GM18505 (cell line): ENCODE results near the gene LBHD2.
"Not testable (repeated sequence)": the region's sequence is repeated elsewhere in the genome, so short reads cannot be mapped to it uniquely, and the experiment has no call there.

Experiments used
- ATAC-seq: cut with Tn5 transposase; IDR thresholded peaks from one replicate; pipeline ENCODE4 v1.9.1; 2021; ENCODE audit not compliant: unreplicated experiment
- POLR2A ChIP-seq: IDR thresholded peaks from 4 replicates; pipeline ENCODE4 v1.6.1; 2011; ENCODE audit warnings: borderline replicate concordance; ENCODE audit not compliant: insufficient read depth, insufficient read length; ENCODE audit errors: extremely low read depth

Gene LBHD2

DNA sequence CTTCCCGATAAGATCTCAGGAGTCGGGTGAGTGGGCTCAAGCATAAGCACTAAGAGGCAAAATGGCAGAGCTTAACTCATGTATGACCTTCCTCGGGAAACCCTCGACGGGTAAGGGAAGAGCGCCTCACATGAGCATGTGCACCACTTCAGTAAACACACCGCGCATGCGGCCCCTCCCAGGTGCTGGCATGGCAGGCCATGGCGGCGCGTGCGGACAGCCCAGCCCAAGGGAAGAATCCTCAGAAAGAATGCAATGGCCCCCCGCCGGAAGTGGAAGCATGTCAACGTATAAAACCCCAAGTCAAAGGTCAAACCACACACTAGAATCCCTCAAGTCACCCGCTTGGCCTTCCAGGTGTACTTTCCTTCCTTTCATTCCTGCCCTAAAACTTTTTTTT is 32.6 kb downstream of the LBHD2 start:
- TF ChIP-seq POLR2A, result no peak
- ATAC-seq, result no peak

DNA sequence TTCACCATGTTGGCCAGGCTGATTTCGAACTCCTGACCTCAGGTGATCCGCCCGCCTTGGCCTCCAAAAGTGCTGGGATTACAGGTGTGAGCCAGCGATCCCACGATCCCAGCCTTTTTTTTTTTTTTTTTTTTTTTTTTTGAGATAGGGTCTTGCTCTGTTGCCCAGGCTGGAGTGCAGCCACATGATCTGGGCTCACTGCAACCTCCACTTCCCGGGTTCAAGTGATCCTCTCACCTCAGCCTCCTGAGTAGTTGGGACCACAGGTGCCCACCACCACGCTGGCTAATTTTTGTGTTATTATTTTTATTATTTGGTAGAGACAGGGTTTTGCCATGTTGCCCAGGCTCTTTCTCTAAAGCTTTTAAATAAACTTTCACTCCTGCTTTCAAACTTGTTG is 33.5 kb downstream of the LBHD2 start:
- not testable (repeated sequence) for ATAC-seq

DNA sequence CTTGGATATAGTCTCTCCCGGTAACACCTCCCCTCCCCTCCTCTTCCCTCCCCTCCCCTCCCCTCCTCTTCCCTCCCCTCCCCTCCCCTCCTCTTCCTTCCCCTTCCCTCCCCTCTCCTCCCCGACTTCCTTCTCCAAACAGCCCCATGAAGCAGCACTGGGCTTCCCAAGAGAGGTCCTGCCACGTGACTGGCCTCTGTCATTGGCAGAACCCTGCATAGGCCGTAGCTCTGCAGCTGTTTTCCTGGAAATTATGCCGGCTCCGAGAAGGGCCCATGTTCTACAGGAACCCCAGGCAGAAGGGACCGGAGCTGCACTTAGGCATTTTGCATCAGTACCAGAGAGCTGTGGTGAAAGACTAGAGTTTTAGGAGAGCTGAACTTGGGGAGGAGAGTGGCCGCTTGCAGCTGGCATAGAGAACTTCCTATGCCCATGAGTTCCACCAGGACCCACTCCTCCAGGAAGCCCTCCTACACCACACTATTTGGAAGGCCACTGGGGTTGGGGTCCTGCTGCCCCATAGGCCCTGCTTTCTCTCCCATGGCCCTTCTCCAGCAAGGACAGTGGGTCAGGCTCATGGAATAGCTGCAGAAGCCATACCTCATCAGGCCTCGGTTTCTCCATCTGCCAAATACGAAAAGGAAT is 34.1 kb downstream of the LBHD2 start:
- no peak for ATAC-seq
- no peak for TF ChIP-seq POLR2A

DNA sequence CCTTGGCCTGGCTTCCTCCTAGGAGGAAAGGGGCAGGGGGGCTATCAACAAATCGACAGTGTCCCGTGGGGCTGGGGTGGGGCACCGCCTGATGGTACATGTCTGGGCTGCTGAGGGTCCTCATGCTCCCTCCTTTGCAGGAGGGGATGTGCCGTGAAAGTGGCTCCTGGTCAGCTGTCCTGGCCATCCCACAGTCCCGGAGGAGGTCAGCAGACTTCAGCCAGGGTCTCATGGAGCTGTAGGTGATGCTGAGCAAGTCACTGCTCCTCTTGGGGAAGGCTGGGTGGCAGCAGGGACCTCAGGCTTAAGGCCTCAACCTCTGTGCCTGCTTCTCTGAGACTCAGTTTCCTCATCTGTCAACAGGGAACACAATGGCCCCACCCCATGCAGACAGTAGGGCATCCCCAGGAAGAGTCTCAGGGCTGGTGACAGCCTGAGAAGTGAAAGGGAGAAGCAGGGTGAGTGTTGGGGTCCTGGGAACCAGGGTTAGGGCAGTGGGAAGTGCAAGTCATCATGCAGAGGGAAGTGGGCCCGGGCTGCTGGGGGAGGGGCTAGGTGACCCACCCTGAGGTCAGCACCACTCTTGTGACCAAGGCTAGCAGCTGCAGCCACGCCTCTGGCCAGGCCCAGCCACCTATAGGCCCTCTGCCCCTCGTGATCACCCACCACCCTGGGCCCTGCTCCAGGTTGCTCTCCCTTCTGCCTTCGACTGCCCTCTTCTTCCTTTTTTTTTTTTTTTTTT is 34.8 kb downstream of the LBHD2 start:
- TF ChIP-seq POLR2A, result no peak
- ATAC-seq, result no peak

DNA sequence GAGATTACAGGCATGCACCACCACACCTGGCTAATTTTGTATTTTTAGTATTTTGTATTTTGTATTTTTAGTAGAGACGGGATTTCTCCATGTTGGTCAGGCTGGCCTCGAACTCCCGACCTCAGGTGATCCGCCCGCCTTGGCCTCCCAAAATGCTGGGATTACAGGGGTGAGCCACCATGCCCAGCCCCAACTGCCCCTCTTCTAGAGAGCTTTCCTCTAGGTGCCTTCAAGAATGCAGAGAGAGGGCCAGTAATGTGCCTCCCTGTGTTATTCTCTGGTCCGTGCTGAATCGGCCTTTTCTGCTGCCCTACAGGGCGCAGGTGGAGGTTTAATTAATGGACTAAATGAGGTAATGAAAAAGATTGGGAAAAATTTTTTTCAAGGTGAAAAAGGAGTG is 35.5 kb downstream of the LBHD2 start:
- ATAC-seq, result not testable (repeated sequence)

DNA sequence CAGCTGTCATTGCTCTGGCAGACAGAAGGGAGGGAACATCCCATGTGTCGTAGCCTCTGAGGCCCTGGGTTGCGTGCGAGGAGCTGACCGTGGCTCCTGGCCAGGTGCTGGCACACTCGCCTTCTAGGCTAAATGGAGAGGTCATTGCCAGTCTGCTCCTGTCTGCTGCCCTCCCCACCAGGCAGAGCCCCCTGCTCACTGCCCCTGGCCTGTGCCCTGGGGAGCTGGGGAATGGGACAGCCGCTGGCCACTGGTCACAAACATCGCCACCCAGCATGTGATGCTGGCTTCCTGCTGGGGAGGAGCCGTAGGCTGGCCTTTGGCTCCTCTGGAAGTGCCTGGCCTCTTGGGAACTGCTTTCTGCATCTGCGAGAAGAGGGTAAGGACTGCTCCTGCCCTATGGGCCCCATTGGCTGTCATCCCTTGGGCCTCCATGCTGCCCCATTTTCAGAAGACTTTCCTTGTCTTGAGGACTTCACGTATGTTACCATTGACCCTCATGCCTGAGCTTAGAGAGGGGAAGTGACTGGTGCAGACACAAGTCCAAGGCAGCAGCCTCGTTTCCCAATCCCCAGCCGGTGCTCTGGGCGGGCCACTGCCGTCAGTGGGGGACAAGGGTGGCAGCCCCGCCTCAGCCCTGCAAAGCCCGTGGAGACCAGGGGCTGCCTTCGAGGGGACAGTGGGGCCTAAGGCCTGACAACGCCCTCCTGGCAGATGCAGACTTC is 37.3 kb downstream of the LBHD2 start:
- ATAC-seq, result no peak
- no peak for TF ChIP-seq POLR2A

DNA sequence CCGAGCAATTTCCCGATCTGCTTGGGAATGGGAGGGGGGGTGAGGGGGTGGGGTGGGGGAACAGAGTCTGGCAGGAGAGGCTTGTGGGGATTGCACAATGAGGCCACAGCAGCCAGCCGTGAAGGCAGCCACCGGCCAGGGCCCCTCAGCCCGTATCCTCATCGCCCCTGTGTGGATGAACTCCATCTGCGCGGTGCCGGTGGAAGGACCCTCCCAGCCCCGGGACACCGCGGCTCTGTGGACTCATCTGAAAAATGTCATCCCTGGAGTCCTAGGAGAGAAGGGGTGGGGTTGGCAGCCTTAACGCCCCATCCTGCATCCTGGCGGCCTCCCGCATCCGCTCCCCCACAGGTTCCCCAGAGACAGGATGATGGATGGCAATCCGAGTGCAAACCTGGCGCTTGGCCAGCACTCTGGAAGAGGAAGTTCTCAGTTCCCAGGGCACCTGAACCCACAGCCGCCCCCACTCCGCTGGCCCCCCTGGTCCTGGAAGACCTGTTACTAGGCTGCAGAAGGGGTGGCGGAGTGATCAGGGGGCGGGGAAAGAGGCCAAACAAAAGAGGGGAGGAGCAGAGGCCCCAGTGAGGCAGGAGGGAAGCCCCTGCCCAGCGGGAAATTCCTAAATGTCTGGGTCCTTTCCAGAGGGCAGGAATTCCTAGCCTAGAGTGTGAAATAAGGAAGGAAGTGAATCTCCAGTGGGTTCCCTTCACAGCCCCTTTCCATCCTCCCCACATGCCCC is 38.0 kb downstream of the LBHD2 start:
- no peak for TF ChIP-seq POLR2A
- no peak for ATAC-seq

DNA sequence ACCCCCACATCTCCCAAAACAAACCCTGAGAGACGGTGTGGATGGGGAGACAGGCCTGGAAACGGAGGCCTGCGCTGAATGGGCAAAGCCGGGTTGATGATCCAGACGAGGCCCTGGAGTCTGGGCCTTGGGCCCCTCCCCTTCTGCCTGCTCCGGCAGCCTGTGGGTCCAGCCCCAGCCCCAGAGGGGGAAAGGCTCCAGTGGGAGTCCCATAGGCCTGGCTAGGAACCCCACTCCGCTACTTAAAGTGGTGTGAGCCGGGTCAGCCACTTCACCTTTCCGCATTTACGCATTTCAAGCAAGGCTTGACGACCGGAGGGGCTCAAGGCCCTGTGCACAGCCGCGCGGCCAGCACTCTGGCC is 38.6 kb downstream of the LBHD2 start:
- TF ChIP-seq POLR2A, result no peak
- no peak for ATAC-seq

DNA sequence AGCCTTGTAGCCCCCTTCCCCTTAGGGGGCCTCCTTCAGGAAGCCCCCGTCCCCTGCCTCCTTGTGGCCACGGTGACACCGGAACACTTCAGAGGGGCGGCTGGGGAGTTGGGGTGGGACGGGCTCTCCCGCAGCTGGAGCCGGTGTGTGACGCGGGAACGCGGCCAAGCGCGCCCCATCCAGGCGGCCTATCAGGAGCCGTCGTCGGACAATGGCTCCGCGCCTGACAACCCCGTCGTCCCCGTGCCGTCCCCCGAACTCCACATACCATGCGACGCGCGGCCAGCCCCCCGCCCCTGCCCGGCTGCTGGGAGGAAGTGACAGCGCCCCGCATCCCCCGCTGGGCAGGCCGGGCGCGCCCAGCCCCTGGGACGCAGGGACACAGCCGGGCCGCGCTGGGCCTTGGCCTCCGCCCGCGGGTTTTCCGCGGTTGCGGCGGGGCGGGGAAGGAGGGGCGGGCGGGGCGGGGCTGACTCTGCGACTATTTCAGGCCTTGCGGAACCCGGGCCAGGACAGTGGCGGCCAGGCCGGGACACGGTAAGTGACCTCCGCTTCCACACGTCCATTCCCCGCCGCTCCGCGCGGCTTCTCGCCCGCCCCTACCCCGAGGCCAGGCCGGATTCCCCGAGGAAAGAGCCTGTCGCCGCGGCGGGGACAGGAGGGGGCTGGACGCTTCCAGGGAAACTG is 39.1 kb downstream of the LBHD2 start, which contains the start of gene TNFAIP2:
TNFAIP2 (plus strand) TSS at position 515 of the 687 bp plus-strand sequence. CDS start 2,997 bp downstream, outside the sequence.
- ATAC-seq, result no peak
- peak; percentile 47 for TF ChIP-seq POLR2A

DNA sequence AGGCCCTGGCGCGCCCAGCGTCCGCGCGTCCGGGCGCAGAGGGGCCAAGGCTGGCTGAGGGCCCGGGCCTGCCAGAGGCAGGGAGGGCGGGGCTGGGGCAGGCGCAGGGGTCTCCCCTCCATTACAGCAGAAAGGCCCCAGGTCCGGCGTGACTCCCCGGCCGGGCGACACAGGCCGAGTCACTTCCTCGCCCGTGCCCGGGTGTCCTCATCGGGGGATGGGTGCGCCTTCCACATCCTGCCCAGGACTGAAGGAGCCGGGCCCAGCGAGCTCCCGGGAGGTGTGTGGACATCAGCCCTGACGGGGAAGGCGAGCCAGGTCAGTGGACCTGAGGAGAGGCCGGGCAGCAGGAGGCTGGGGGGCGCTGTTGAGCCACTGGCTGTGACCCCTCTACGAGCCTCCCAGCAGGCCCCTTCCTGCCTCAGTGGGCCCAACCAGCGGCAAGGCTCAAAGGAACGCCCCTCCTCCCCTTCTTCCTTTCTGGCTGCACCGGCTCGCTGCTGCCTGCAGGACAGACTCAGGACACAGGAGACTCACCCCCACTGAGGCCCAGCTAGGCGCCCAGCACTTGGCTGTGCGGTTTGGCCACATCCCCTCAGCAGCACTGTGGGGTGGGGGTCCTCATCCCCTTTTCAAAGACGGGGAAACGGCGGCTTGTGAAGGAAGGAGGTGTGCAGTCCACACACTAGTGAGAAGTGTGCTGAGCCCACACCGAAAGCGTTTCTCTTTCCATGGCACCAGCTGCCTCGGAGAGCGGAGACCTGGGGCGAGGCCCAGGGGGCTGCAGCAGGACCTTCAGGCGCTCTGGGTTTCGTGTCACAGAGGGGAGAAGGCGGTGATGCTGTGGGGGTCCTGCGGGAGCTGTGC is 39.9 kb downstream of the LBHD2 start:
- TF ChIP-seq POLR2A, result no peak

DNA sequence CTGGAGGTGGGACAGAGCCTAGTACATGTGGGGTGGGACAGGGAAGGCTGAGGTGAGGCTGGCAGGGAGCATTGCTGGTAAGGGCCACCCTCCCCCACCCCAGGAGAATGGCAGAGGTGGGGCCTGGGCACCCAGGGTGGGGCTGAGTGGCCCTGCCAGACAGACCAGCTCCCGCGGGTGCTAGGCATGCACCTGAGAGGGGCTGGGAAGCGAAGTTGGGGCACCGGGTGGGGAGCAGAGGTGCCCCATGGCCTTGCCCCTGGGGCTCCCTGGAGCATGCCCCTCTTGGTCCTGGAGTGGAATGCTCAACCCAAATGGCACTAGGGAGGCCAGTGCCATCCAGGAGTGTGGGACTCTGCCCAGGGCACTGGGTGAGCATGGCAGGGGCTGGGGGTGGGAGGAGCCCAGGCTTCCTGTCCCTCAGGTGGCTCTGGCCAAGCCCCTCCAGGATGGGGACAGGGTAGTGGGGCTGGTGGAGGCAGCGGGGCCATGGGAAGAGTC is 40.5 kb downstream of the LBHD2 start:
- no peak for TF ChIP-seq POLR2A
- no peak for ATAC-seq

More for the DNA sequence above, 39.9 kb downstream of the LBHD2 start:
- ATAC-seq, result no peak
